DLD1 (cell line): ENCODE data around the gene CHFR.
"Not testable (repeated sequence)": the region's sequence is repeated elsewhere in the genome, so short reads cannot be mapped to it uniquely, and the experiment has no call there.

Experiments
- in situ Hi-C: cut with HindIII; loops from 2 replicates; pipeline ENCODE4 v1.10.0; 2017; ENCODE audit warnings: low sequenced_read_pairs

Gene CHFR

DNA sequence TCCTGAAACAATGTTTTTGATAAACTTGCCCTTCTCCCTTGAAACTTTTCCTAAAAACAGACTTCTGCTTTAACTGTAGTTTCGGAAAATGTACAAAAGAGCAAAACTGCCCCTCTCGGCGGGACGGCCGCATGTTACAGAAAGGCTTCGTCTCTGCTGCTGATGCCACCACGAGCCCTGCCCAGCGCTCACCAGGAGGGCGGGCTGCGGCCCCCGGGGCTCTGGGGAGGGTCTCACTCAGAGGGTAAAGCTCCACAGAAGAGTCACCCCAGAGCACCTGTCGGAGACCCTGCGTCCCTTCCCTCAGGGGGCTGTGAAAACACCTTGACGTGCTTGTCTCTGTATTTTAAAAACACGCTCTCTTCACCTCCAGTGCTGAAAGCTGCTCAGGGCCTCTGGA lies 46.3 kb downstream of the CHFR start:
- in situ Hi-C loops: no loop called here

DNA sequence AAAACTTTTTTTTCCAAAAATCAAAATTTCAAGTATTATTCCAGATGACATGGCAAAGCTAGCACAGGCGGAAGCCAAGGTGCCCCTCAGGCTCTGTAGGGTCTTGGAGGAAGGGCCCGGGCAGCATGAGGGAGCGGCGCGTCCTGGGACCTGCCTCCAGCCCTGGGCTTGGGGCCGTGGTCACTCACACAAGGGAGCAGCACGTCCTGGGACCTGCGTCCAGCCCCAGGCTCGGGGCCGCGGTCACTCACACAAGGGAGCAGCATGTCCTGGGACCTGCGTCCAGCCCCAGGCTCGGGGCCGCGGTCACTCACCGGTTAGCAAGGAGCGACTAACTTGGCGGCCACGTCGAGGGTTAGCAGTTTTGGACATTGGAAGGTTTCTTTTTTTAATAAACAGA lies 46.9 kb downstream of the CHFR start:
- in situ Hi-C loops: no loop called here

- in situ Hi-C loops: no loop called here
Observed at GRCh38 chr12:132839558-132840235, 47.7 kb downstream of the CHFR start.

DNA sequence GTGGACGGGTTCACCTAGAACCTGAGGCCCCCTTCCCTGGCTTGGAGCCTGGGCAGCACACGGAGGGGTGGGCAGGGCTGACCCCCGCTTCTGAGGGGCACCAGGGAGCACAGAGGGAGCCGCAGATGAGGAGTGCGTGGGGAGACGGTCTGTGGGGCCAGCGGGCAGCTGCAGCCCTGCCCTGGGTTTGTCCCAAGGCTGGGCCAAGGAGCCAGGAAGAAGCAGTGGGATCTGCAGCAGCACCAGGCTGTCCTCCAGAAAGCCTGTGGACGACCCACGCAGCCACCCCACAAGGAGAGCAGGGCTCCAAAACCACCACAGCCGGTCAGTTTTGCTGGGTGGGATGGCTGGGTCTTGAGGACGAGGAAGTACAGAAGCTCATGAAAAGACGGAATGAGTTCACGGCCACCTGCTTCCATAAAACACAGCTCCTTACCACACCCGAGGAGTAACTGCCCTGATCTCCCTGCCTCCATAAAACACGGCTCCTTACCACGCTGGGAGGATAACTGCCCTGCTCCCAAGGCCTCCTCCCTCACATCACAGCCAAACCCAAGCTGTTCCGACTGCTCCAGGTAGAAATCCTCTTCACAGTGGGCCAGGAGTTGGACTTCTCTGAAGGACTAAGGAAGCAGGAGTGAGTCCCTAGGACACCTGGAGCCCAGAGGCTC lies 48.9 kb downstream of the CHFR start:
- in situ Hi-C loops: no loop called here

- in situ Hi-C loops: no loop called here
Observed at GRCh38 chr12:132837693-132838409, 49.6 kb downstream of the CHFR start.

DNA sequence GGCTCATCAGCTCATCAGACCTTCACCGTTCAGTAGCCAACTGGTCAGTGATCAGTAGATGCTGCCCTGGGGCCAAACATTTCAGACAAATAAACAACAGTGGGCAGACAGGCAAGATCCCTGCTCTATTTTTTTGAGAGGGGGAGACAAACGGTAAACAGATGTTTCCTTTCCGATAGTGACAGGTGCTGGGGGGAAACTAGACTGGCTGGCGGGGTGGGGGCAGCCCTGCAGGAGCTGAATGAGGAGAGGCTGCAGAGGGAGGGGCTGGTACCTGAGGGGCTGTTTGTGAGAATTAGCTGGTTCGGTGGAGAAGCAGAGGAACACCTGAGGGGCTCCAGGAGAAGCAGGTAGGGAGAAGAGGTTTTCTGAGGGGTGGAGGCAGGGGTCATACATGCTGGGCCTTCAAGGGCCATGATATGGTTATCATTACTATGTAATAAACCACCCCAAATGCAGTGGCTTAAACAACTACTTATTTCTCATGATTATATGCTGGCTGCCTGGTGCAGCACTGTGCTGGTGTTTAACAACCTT lies 50.5 kb downstream of the CHFR start:
- in situ Hi-C loops: no loop called here

- in situ Hi-C loops: not testable (repeated sequence)
Observed at GRCh38 chr12:132836230-132836629, 51.2 kb downstream of the CHFR start.

DNA sequence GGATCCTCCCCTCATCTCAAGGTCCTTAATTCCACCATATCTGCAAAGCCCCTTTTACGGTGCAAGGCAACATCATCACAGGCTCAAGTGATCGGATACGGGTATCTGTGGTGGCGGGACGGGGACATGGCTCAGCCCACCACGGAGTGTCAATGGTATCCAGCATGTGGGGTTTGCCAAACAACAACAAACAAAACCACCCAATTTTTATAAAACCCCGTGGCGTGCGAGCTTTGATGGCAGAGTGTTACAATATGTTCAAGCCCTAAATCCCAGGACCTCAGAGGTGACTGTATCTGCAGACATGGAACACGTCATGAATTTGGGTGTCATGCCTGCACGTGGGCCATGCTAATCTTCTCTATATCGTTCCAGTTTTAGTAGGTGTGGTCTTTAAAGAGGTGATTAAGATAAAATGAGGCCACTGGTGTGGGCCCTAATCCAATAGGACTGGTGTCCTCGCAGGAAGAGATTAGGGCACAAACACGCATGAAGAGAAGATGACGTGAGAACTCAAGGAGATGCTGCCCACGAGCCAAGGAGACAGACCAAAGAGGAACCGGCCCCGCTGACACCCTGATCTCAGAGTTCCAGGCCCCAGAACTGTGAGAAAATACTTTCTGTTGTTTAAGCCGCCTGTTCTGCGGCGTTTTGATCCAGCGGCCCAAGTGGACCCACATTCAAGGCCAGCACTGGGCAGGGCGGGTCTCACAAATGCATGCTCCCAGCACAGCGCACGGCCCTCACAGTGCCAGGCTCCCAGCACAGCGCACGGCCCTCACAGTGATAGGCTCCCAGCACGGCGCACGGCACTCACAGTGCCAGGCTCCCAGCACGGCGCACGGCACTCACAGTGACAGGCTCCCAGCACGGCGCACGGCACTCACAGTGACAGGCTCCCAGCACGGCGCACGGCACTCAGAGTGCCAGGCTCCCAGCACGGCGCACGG lies 52.1 kb downstream of the CHFR start:
- in situ Hi-C loops: no loop called here

DNA sequence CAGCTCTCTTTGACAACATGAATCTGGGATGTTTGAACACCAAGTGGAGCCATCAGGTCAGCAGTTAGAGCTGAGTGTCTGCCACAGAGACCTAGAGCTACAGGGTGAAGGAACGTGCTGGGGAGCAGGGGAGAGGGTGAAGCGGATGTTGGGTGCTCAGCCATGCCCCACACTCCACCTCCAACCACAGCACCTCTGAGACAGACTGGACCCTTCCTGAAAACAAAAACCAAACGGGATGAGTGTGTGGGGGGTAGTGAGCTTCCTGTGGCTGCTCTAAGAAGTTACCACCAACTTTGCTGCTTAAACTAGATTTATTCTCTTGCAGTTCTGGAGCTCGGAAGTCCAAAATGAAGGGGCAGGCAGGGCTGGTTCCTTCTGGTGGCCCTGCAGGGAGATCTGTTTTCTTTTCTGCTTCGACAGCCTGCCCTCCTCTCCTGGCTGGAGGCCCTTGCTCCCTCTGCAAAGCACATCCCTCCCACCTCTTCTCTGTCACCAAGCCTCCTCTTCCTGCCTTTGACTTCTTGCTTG lies 53.2 kb downstream of the CHFR start:
- in situ Hi-C loops: no loop called here

- in situ Hi-C loops: no loop called here
Observed at GRCh38 chr12:132833341-132833740, 54.1 kb downstream of the CHFR start.

- in situ Hi-C loops: no loop called here
Observed at GRCh38 chr12:132831771-132832170, 55.6 kb downstream of the CHFR start.

GRCh38 chr12:132828706-132829534 lies 58.5 kb downstream of the CHFR start, which contains the start of gene GOLGA3:
GOLGA3 (minus strand) TSS chr12:132828869; CDS start chr12:132822128, 6,741 bp downstream.
- in situ Hi-C loops: no loop called here

GRCh38 chr12:132827763-132828703 lies 59.4 kb downstream of the CHFR start:
- in situ Hi-C loops: no loop called here

DNA sequence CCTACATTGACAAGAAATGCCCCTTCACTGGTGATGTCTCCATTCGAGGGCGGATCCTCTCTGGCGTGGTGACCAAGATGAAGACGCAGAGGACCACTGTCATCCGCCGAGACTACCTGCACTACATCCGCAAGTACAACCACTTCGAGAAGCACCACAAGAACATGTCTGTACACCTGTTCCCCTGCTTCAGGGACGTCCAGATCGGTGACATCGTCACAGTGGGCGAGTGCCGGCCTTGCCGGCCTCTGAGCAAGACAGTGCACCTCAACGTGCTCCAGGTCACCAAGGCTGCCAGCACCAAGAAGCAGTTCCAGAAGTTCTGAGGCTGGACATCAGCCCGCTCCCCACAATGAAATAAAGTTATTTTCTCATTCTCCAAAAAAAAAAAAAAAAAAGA lies 61.5 kb downstream of the CHFR start:
- in situ Hi-C loops: no loop called here

DNA sequence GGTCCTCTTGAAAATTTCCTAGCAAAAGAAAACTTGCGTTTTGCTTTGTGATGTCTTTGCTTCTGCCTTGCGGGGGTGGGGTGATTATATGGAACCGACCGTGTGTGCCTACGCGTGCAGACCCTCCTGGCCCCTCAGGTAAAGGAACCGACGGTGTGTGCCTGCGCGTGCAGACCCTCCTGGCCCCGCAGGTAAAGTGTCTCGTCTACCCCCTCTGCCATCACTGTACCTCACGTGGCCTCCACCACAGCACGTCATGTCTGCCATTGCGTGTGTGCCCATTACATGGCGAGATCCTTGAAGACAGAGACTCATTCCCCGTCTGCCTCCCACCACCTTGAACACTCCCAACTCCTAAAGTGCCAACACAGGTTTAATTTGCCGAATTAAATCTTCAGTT lies 62.3 kb downstream of the CHFR start:
- in situ Hi-C loops: no loop called here

DNA sequence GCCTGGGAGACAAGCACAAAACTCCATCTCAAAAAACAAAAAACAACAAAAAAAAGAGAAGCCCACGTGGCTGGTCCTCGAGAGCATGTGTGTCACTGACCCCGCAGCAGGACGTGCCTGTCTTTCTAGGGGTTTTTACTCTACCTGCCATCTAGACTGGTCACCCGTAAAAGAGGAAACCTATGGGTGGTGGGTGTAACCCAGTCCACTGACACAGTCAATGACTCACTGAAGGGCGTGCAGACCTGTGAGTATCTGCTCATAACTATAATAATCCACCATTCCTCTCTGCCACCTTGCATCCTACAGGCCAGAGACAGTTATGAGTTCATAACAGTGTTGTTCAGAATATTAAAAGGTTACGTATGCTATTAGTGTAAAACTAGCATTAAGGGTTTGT lies 63.4 kb downstream of the CHFR start:
- in situ Hi-C loops: no loop called here

GRCh38 chr12:132818562-132818961 lies 68.8 kb downstream of the CHFR start:
- in situ Hi-C loops: loop anchor here (10.0 kb wide), 1 partner anchor 74 kb away; no protein-coding TSS in a partner anchor

DNA sequence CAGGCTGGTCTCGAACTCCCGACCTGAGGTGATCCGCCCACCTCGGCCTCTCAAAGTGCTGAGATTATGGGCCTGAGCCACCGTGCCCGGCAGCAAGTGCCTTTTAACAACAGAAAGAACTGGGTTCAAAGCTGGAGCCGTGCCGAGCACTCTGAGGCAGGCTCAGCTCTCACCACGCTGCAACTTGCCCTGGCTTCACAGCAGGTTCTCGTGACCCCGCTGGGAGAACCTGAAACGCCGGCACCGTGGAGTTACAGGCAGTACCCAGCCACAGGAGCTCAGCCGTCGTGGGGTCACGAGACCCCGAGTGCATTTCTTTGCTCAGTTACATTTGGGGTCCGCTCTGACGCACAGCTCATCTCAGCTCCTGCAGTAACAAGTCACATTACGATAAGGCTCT lies 73.2 kb downstream of the CHFR start:
- in situ Hi-C loops: loop anchor here (10.0 kb wide), 1 partner anchor 69 kb away; no protein-coding TSS in a partner anchor
